GM12872 (cell line): ENCODE results near the gene ATP5MC3.

Experiments
- CTCF ChIP-seq: IDR thresholded peaks from 3 replicates; pipeline ENCODE4 v1.5.1; 2011; ENCODE audit warnings: low read depth, mild to moderate bottlenecking, low read length, moderate library complexity; ENCODE audit not compliant: insufficient read depth

ATP5MC3 gene

DNA sequence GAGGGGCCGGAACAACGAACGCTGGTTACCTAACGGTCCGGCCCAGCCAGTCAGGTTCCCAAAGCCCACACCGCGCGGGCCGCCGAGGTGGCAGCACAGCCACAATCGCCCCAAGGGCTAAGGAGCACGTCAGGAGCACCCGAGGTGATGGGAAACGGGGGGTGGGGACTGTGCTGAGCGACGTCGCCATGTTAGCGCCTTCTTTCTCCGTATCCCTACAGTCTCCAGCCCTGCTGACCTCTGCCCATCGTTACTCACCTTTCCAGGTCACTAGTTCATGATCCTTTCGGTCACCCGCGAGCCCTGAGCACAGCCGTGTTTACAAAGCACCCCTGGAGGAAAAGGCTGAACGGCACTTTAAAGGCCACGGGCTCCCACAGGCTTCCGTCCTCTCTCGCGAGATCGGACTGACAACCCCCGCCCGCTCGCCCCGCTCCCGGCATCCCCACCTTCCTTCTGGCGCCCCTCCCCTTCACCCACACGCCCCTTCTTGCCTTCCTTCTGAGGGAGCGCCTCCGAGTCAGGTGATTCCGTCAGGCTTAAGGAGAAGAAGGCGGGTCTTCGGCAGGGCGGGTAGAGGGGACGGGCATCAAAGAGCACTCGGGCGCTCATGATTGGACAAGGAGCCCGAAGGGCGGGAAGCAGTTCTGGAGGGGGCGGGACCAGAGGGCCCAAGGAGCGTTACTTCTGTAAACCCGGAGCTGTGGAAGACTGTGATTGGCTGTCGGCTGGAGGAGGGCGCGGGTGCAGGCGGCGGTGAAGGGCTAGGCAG, 13.5 kb downstream of the ATP5MC3 start, which contains the start of gene ATF2:
Gene ATF2, minus strand, starts transcription at position 412 of the 772 bp plus-strand sequence. CDS start 31,760 bp downstream, outside the sequence.
- no peak for TF ChIP-seq CTCF

GRCh38 chr2:175167076-175167791, 14.3 kb downstream of the ATP5MC3 start:
- no peak for TF ChIP-seq CTCF

DNA sequence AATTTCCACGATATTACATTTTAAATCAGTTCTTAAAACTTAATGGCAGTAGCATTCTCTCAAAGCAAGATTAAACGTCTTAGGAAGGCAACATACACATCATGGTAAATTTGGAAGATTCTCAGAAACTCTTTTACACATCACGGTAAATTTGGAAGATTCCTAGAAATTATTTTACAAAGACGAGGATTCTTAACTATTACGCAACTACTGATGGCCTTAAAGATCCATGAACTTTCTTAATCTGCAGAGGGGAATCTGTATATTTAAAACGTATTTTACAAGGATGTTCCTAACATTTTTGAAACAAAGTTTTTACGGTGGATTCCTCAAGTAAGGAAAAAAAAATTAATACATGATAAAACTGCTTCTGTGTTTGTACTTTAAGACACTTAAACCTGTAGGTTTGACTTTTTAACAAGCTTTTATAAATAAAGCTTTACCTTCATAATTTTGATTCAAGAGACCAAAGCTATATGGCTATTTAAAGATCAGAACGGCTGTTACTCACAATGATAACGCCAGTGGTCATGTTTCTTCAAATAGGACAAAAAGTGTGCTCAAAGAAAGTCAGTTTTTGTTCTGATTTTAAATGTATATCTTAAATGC, 15.2 kb downstream of the ATP5MC3 start:
- no peak for TF ChIP-seq CTCF

DNA sequence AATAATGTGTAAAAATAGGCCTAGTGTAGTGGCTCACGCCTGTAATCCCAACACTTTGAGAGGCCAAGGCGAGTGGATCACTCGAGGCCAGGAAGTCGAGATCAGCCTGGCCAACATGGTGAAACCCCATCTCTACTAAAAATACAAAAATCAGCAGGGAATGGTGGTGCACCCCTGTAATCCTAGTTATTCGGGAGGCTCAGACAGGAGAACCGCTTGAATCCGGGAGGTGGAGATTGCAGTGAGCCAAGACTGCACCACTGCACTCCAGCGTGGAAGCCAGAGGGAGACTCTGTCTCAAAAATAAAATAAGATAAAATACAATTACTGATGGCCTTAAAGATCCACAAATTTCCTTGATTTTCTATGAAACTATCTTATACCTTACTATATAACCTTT, 17.3 kb downstream of the ATP5MC3 start:
- no peak for TF ChIP-seq CTCF

DNA sequence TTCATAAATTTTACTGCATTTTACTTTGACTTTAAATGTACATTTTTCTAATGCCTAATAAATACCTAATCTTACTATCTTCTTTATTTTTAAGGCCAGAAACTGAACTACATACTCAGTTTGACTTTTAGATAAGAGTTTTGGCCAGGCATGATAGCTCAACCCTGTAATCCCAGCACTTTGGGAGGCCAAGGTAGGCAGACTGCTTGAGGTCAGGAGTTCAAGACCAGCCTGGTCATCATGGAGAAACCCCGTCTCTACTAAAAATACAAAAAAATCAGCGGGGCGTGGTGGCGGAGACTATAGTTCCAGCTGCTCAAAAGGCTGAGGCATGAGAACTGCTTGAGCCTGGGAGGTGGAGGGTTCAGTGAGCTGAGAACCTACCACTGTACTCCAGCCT, 22.6 kb downstream of the ATP5MC3 start:
- no peak for TF ChIP-seq CTCF

- TF ChIP-seq CTCF = no peak
Observed at GRCh38 chr2:175156534-175156933, 25.0 kb downstream of the ATP5MC3 start.

- TF ChIP-seq CTCF = no peak
Observed at GRCh38 chr2:175154661-175155082, 26.8 kb downstream of the ATP5MC3 start.
